ENCODE results near the gene EPB41L2.

GRCh38 chr6:131035582-131035981, 27.5 kb downstream of the EPB41L2 start:
- TF ChIP-seq CTCF (IDR thresholded peaks at IDR 0.05; ENCODE audit: poor library complexity) (no peak), EZH2 (IDR thresholded peaks at IDR 0.05; ENCODE audit: borderline replicate concordance) (no peak)
